Endothelial cell (in vitro differentiated cells): ENCODE measurements around the gene COX6B1. TPM values are rescaled to one million over a fixed set of nuclear protein-coding genes. Genes with fewer than 3 reads are reported as not detected.

Experiments used
- DNase-seq: peaks from one replicate; pipeline ENCODE4 v3.0.0; 2021; ENCODE audit warnings: low spot score
- H3K27ac Mint-ChIP-seq: one replicate; pipeline ENCODE4 v1.8.0; 2021; ENCODE audit warnings: mixed read lengths, inconsistent platforms; ENCODE audit not compliant: unreplicated experiment
- H3K27me3 Mint-ChIP-seq: one replicate; pipeline ENCODE4 v1.8.0; 2021; ENCODE audit warnings: mild to moderate bottlenecking, moderate library complexity, mixed read lengths, inconsistent platforms; ENCODE audit not compliant: unreplicated experiment
- H3K36me3 Mint-ChIP-seq: one replicate; pipeline ENCODE4 v1.8.0; 2021; ENCODE audit warnings: mild to moderate bottlenecking, low read depth, mixed read lengths, inconsistent platforms; ENCODE audit not compliant: unreplicated experiment
- H3K4me1 Mint-ChIP-seq: one replicate; pipeline ENCODE4 v1.8.0; 2021; ENCODE audit warnings: mild to moderate bottlenecking, mixed read lengths, inconsistent platforms; ENCODE audit not compliant: unreplicated experiment
- H3K4me3 Mint-ChIP-seq: one replicate; pipeline ENCODE4 v1.8.0; 2021; ENCODE audit warnings: mild to moderate bottlenecking, mixed read lengths, inconsistent platforms; ENCODE audit not compliant: unreplicated experiment
- H3K9me3 Mint-ChIP-seq: one replicate; pipeline ENCODE4 v1.8.0; 2021; ENCODE audit warnings: mixed read lengths, inconsistent platforms; ENCODE audit not compliant: unreplicated experiment
- CTCF ChIP-seq: fragments of 200-600 bp; sonication (generic); IDR thresholded peaks from one replicate; pipeline ENCODE4 v1.5.0; 2021; ENCODE audit warnings: antibody characterized with exemption; ENCODE audit not compliant: unreplicated experiment
- total RNA-seq: library from RNA; stranded (reverse); fragmentation: NEBNext Ultra II Directional; extraction: Animal tissue kit (Norgen Biotek cat#: 25700); gene quantifications from one replicate; pipeline ENCODE4 v1.2.1, GENCODE V29; 2021; ENCODE audit not compliant: unreplicated experiment

Gene COX6B1
- total RNA-seq, 1 donor from 2014 or later: 428 TPM

- Mint-ChIP-seq H3K36me3 (no peaks in the 10 kb centered on the region), H3K27ac (no peak overlapping the region), H3K9me3 (no peaks in the 10 kb centered on the region), H3K27me3 (peaks cover 4% of the 10 kb centered on the region), H3K4me3 (no peak overlapping the region), H3K4me1 (no peaks in the 10 kb centered on the region)
- no peak for TF ChIP-seq CTCF
- DNase-seq: no peak
Measured at GRCh38 chr19:35665157-35665556, 17.0 kb downstream of the COX6B1 start.

- no peaks in the 10 kb centered on the region for H3K4me1 Mint-ChIP-seq
- no peaks in the 10 kb centered on the region for H3K9me3 Mint-ChIP-seq
- no peak overlapping the region for H3K27ac Mint-ChIP-seq
- H3K4me3 Mint-ChIP-seq: no peak overlapping the region
- TF ChIP-seq CTCF: no peak
- H3K36me3 Mint-ChIP-seq: no peaks in the 10 kb centered on the region
- DNase-seq: no peak
- H3K27me3 Mint-ChIP-seq: peaks cover 5% of the 10 kb centered on the region
Measured at GRCh38 chr19:35665604-35666003, 17.5 kb downstream of the COX6B1 start.

GRCh38 chr19:35666251-35666913 is 18.3 kb downstream of the COX6B1 start, which contains the start of gene UPK1A:
TSS of gene UPK1A (plus strand) at chr19:35666517. CDS start at chr19:35666813, 296 bp downstream.
- Mint-ChIP-seq H3K4me1 (no peaks in the 10 kb centered on the region), H3K36me3 (no peaks in the 10 kb centered on the region), H3K27ac (no peak within 1 kb of the TSS), H3K27me3 (peaks cover 9% of the 10 kb centered on the region), H3K4me3 (no peak within 1 kb of the TSS), H3K9me3 (no peaks in the 10 kb centered on the region)
- no peak for DNase-seq
- no peak for TF ChIP-seq CTCF

DNA sequence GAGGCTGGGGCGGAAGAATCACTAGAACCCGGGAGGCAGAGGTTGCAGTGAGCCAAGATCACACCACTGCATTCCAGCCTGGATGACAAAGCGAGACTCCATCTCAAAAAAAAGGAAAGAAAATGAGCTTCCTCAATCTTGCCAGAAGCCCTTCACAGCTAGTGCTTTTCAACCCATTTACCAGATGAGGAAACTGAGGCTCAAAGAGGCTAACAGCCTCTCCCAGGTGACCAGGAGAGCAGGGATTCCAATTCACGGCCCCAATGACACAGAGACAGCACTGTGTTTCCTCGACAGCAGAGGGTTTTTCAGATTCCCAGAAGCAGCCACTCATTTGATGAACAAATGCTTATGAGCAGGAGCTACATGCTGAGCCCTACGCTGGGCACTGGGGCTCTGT is 21.4 kb downstream of the COX6B1 start:
- no peak for DNase-seq
- TF ChIP-seq CTCF: no peak
- no peaks in the 10 kb centered on the region for H3K4me1 Mint-ChIP-seq
- no peaks in the 10 kb centered on the region for H3K9me3 Mint-ChIP-seq
- H3K27me3 Mint-ChIP-seq: peaks cover 11% of the 10 kb centered on the region
- H3K4me3 Mint-ChIP-seq: no peak overlapping the region
- no peaks in the 10 kb centered on the region for H3K36me3 Mint-ChIP-seq
- no peak overlapping the region for H3K27ac Mint-ChIP-seq

GRCh38 chr19:35669974-35670373 is 21.9 kb downstream of the COX6B1 start:
- Mint-ChIP-seq H3K4me3 (no peak overlapping the region), H3K27me3 (peaks cover 8% of the 10 kb centered on the region), H3K4me1 (no peaks in the 10 kb centered on the region), H3K9me3 (no peaks in the 10 kb centered on the region), H3K36me3 (no peaks in the 10 kb centered on the region), H3K27ac (no peak overlapping the region)
- DNase-seq: no peak
- no peak for TF ChIP-seq CTCF
